ENCODE measurements around the gene NEFH. TPM values are rescaled to one million over a fixed set of nuclear protein-coding genes. Genes with fewer than 3 reads are reported as not detected.

Gene NEFH
- total RNA-seq, 1 donor from 2014 or later = 4.2 TPM

GRCh38 chr22:29531419-29531818 lies 51.4 kb downstream of the NEFH start:
- no peak for DNase-seq (ENCODE audit: extremely low spot score in 2 of 2)
- H3K36me3 ChIP-seq = peaks cover 5 to 98% of the 10 kb centered on the region in 2 donors

DNA sequence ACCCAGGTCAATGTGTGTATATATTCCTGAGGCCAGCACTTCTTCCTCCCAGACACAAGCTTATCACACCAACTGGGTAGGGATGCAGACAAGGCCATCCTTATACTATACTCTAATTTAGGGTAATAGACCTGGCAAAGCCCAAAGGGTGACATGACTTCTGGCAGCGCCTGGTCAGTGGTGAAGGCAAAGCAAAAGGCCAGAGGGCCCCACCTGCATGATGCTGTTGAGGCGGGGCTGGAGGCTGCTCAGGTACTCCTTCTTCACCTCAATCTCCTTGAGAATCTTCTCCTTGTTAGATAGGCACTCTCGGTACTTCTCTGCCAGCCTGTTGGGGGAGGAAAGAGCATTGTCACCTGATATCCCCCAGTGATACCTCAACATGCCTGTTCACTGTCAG lies 56.4 kb downstream of the NEFH start:
- no peaks in the 10 kb centered on the region for H3K4me1 ChIP-seq
- H3K27ac ChIP-seq = no peak overlapping the region
- TF ChIP-seq, protein P1, sequence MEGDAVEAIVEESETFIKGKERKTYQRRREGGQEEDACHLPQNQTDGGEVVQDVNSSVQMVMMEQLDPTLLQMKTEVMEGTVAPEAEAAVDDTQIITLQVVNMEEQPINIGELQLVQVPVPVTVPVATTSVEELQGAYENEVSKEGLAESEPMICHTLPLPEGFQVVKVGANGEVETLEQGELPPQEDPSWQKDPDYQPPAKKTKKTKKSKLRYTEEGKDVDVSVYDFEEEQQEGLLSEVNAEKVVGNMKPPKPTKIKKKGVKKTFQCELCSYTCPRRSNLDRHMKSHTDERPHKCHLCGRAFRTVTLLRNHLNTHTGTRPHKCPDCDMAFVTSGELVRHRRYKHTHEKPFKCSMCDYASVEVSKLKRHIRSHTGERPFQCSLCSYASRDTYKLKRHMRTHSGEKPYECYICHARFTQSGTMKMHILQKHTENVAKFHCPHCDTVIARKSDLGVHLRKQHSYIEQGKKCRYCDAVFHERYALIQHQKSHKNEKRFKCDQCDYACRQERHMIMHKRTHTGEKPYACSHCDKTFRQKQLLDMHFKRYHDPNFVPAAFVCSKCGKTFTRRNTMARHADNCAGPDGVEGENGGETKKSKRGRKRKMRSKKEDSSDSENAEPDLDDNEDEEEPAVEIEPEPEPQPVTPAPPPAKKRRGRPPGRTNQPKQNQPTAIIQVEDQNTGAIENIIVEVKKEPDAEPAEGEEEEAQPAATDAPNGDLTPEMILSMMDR (IDR thresholded peaks at IDR 0.05) = no peak
- TF ChIP-seq POLR2A (IDR thresholded peaks at IDR 0.05) (no peak), POLR2AphosphoS5 (IDR thresholded peaks at IDR 0.05; ENCODE audit: insufficient read depth in 1 of 2, low read depth in 1 of 2) (no peak)
- H3K9me3 ChIP-seq = no peaks in the 10 kb centered on the region
- H3K36me3 ChIP-seq = peaks cover 8 to 97% of the 10 kb centered on the region in 2 donors
- no peak overlapping the region for H3K4me3 ChIP-seq
- intact Hi-C loops (cut with DNase I) = loop anchor here (10.0 kb wide), 1 partner anchor 142 kb away; no protein-coding TSS in a partner anchor
- DNase-seq (ENCODE audit: extremely low spot score in 2 of 2) = no peak
- H3K27me3 ChIP-seq = no peaks in the 10 kb centered on the region

More at GRCh38 chr22:29531419-29531818, 51.4 kb downstream of the NEFH start:
- no peaks in the 10 kb centered on the region for H3K27me3 ChIP-seq
- intact Hi-C loops (cut with DNase I) = loop anchor here (10.0 kb wide), 1 partner anchor 137 kb away; no protein-coding TSS in a partner anchor
- no peak overlapping the region for H3K4me3 ChIP-seq
- TF ChIP-seq, protein P1 (IDR thresholded peaks at IDR 0.05) = no peak
- TF ChIP-seq POLR2A (IDR thresholded peaks at IDR 0.05) (no peak), POLR2AphosphoS5 (IDR thresholded peaks at IDR 0.05; ENCODE audit: insufficient read depth in 1 of 2, low read depth in 1 of 2) (no peak)
- H3K27ac ChIP-seq = no peak overlapping the region
- H3K9me3 ChIP-seq = no peaks in the 10 kb centered on the region
- no peaks in the 10 kb centered on the region for H3K4me1 ChIP-seq

- peaks cover 3 to 82% of the 10 kb centered on the region in 2 donors for H3K36me3 ChIP-seq
- intact Hi-C loops (cut with DNase I) = loop anchor here (10.0 kb wide), 1 partner anchor 144 kb away; no protein-coding TSS in a partner anchor
- DNase-seq (ENCODE audit: extremely low spot score in 2 of 2) = no peak
- TF ChIP-seq POLR2A (IDR thresholded peaks at IDR 0.05) = no peak
- TF ChIP-seq POLR2AphosphoS5 (IDR thresholded peaks at IDR 0.05; ENCODE audit: insufficient read depth in 1 of 2, low read depth in 1 of 2) = no peak
- TF ChIP-seq, protein P1 (IDR thresholded peaks at IDR 0.05) = no peak
- no peak overlapping the region for H3K4me3 ChIP-seq
- no peaks in the 10 kb centered on the region for H3K9me3 ChIP-seq
- H3K4me1 ChIP-seq = no peaks in the 10 kb centered on the region
- no peak overlapping the region for H3K27ac ChIP-seq
- no peaks in the 10 kb centered on the region for H3K27me3 ChIP-seq
Measured at GRCh38 chr22:29539105-29539504, 59.1 kb downstream of the NEFH start.

Other genes with a start within 250 kb of the NEFH start
- 29.7 TPM for gene RHBDD3, start 212.2 kb upstream of the NEFH start, total RNA-seq
- gene EWSR1, start 211.9 kb upstream of the NEFH start, total RNA-seq = 164 TPM
- gene GAS2L1, start 173.6 kb upstream of the NEFH start, total RNA-seq = 17.4 TPM
- gene RASL10A, start 164.5 kb upstream of the NEFH start, total RNA-seq = not detected
- 60.9 TPM for gene AP1B1, start 91.6 kb upstream of the NEFH start, total RNA-seq
- gene RFPL1, start 41.6 kb upstream of the NEFH start, total RNA-seq = not detected
- gene THOC5, start 73.5 kb downstream of the NEFH start, total RNA-seq = 32.2 TPM
- 27.5 TPM for gene NIPSNAP1, start 100.9 kb downstream of the NEFH start, total RNA-seq
- gene NF2, start 123.4 kb downstream of the NEFH start, total RNA-seq = 15.7 TPM
- not detected for gene CABP7, start 239.8 kb downstream of the NEFH start, total RNA-seq